Amniotic epithelial cell (primary cell): Measurements from ENCODE around the gene SPECC1.
"Not testable (repeated sequence)": the region's sequence is repeated elsewhere in the genome, so short reads cannot be mapped to it uniquely, and the experiment has no call there.

ENCODE experiments used
- DNase-seq: peaks from one replicate; pipeline ENCODE4 v3.0.0-alpha.2; 2010; ENCODE audit warnings: low read depth

Gene SPECC1

GRCh38 chr17:20236578-20237227, 227.5 kb downstream of the SPECC1 start:
- DNase-seq, result no peak

GRCh38 chr17:20239776-20240175, 230.6 kb downstream of the SPECC1 start:
- not testable (repeated sequence) for DNase-seq

GRCh38 chr17:20241855-20242254, 232.7 kb downstream of the SPECC1 start:
- DNase-seq, result no peak

GRCh38 chr17:20242271-20242670, 233.1 kb downstream of the SPECC1 start:
- DNase-seq, result no peak

GRCh38 chr17:20243524-20243923, 234.4 kb downstream of the SPECC1 start:
- DNase-seq, result no peak

- no peak for DNase-seq
These were observed 235.5 kb downstream of the SPECC1 start for GRCh38 chr17:20244671-20245070.

GRCh38 chr17:20246692-20247091, 237.5 kb downstream of the SPECC1 start:
- no peak for DNase-seq

GRCh38 chr17:20253323-20253722, 244.2 kb downstream of the SPECC1 start:
- no peak for DNase-seq

GRCh38 chr17:20254541-20254940, 245.4 kb downstream of the SPECC1 start:
- DNase-seq, result no peak

- no peak for DNase-seq
These were observed 247.0 kb downstream of the SPECC1 start for GRCh38 chr17:20256144-20256543.

GRCh38 chr17:20257008-20257407, 247.8 kb downstream of the SPECC1 start:
- no peak for DNase-seq

- no peak for DNase-seq
These were observed 248.6 kb downstream of the SPECC1 start for GRCh38 chr17:20257798-20258197.

- no peak for DNase-seq
These were observed 250.5 kb downstream of the SPECC1 start for GRCh38 chr17:20259668-20260067.

- no peak for DNase-seq
These were observed 251.1 kb downstream of the SPECC1 start for GRCh38 chr17:20260268-20260667.

- DNase-seq, result no peak
These were observed 253.3 kb downstream of the SPECC1 start for GRCh38 chr17:20262226-20263114.

- DNase-seq, result not testable (repeated sequence)
These were observed 253.9 kb downstream of the SPECC1 start for GRCh38 chr17:20263115-20263433.

- DNase-seq, result peak; percentile 59
These were observed 254.4 kb downstream of the SPECC1 start for GRCh38 chr17:20263595-20263994.

- no peak for DNase-seq
These were observed 255.8 kb downstream of the SPECC1 start for GRCh38 chr17:20264996-20265395.

- peak; percentile 73 for DNase-seq
These were observed 257.8 kb downstream of the SPECC1 start for GRCh38 chr17:20266806-20267458.

GRCh38 chr17:20267459-20267842, 258.3 kb downstream of the SPECC1 start:
- DNase-seq, result no peak

GRCh38 chr17:20270369-20270768, 261.2 kb downstream of the SPECC1 start:
- DNase-seq, result no peak

- no peak for DNase-seq
These were observed 262.0 kb downstream of the SPECC1 start for GRCh38 chr17:20271011-20271610.
